HG03045 (cell line): ENCODE measurements around the gene ARHGAP21.
"Not testable (repeated sequence)": the region's sequence is repeated elsewhere in the genome, so short reads cannot be mapped to it uniquely, and the experiment has no call there.

Experiments used
- ATAC-seq: cut with Tn5 transposase; IDR thresholded peaks from one replicate; pipeline ENCODE4 v1.9.1; 2021; ENCODE audit warnings: mild to moderate bottlenecking, moderate library complexity; ENCODE audit not compliant: unreplicated experiment

Gene ARHGAP21

DNA sequence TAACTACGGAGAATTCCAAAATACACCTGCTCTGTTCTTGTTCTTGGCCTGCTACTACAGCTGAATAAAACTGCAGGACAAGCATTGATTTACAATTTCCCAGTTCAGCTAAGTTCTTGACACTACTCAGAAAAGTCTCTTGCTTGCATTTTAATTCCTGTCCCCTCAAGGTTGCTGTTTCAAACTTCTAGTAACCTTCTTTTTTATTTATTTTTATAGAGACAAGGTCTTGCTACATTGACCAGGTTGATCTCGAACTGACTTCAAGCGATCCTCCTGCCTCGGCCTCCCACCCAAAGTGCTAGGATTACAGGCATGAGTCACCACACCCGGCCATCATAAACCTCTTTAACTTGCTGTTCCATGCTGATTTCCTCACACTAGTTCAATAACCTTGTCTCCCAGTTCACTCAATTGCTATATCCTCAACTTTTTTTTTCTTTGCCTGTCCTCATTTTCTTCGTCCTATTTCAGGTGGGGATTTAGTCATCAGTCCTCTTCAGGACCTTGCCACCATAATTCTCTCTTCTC, 79.9 kb downstream of the ARHGAP21 start:
- ATAC-seq, result no peak

DNA sequence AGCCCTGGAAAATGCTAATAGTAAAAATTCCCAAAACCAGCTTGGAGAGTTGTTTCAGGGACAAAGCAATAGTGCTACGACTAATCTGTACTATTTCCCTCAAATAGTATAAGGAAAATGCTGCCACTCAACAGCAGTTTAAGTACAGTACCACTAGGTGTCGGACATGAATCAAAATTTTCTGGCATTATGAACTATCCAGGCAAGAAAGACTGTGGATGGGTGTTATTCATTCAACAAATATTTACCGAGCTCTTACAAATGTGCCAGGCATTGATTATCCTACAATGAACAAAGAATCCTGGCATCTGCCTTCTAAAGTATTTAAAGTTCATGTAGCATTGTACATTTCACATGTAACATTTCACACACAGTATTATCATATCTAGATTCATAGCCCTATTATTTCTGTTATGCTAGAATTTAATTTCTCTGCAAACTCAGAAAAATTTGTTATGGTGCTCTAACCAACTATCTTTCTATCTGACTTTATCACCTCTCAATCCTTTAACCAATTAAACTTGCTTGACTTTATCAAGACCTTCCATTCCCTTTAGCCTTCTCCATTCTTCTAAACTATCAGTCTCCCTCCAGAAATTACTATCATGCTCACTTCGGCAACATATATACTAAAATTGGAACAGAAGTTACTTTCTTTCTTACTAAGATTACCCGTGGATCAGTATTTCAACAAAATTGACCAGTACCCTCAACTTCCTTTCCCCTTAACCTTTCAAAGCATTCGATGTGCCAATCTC, 80.6 kb downstream of the ARHGAP21 start:
- ATAC-seq, result peak; percentile 75

DNA sequence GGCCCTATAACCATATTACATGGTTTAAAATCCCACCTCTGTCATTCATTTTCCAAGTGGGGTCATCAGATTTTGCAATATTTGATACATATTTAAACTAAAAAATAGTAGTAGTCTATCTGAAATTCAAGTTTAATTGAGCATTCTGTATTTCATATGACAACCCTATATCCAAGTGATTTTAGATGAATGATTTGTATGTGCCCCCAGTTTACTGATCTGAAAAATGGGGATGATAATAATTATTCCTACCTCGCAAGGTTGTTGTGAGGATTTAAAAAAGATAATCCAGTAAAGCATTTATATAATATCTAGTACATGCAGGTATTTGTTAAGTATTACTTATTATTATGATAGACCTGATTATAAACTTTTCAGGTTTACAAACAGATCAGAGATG, 84.6 kb downstream of the ARHGAP21 start:
- ATAC-seq, result no peak

GRCh38 chr10:24625778-24626177, 97.9 kb downstream of the ARHGAP21 start:
- ATAC-seq, result no peak

- ATAC-seq, result no peak
Measured at GRCh38 chr10:24623383-24623782, 100.3 kb downstream of the ARHGAP21 start.

DNA sequence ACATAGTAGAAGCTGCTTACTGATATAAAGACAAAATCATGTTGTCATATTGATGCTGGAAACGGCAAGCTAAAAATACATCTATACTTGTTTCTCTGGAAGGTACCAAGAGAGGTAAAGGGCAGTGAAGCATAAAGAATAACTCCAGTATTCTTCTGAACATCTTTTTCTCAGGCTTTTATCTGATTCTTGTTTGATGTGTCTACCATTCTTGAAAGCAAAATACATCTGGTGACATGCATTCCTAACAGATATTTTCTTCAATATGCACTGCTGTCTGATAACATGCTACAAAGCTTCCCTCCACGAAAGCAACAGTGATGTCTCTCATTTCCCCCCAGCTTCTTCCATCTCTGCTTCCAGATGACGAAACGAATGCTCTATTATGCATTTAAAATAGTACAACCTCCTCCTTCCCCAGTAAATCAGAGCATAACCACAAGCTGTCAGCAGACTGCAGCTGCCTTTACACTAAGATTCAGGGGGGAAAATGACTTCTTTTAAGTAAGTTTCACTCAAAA, 100.8 kb downstream of the ARHGAP21 start:
- no peak for ATAC-seq

- ATAC-seq, result not testable (repeated sequence)
Measured at GRCh38 chr10:24621035-24621795, 102.5 kb downstream of the ARHGAP21 start.

GRCh38 chr10:24619994-24620310, 103.7 kb downstream of the ARHGAP21 start:
- ATAC-seq, result not testable (repeated sequence)

- ATAC-seq, result not testable (repeated sequence)
Measured at GRCh38 chr10:24619291-24619993, 104.2 kb downstream of the ARHGAP21 start.

GRCh38 chr10:24618401-24618800, 105.3 kb downstream of the ARHGAP21 start:
- ATAC-seq, result no peak

GRCh38 chr10:24617771-24618396, 105.8 kb downstream of the ARHGAP21 start:
- no peak for ATAC-seq

DNA sequence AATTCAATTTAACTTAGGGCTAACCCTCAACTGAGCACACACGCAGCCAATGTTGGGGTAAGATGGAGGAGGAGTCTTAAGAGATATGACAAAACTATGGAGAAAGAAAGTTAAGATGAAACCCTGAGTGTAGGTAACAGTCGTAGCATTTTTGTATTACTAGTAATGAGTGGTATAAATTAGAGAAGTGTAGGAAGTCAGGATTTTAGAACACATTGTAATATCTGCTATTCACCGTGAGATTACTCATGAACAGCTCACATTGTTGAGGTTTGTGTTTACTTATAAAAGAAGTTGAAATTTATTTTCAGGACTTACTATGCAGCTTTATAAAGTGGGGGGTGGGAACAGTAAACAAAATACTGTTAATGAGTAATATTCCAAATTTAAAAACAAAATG, 107.2 kb downstream of the ARHGAP21 start:
- ATAC-seq, result no peak

- no peak for ATAC-seq
Measured at GRCh38 chr10:24606021-24606420, 117.7 kb downstream of the ARHGAP21 start.

GRCh38 chr10:24605141-24605540, 118.5 kb downstream of the ARHGAP21 start:
- ATAC-seq, result no peak

DNA sequence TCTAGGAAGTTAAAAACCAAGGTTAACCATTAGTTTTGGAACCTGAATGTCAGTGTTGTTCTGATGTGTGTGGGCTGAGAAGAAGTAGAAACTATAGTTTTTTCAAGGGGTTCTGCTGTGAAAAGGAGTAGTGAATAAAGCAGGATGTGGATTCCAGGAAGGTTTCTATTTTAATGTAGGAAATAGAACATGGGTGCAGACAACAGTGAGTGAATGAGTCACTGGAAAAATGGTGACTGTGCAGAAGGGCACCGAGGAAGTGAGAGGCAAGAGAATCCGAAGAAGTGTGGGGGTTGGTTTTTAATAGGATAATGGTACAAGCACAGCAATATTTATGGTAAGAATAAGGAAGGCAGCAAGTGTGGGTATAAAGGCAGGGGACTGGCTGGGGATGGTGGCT, 120.4 kb downstream of the ARHGAP21 start:
- ATAC-seq, result no peak

- no peak for ATAC-seq
Measured at GRCh38 chr10:24597961-24598360, 125.7 kb downstream of the ARHGAP21 start.

DNA sequence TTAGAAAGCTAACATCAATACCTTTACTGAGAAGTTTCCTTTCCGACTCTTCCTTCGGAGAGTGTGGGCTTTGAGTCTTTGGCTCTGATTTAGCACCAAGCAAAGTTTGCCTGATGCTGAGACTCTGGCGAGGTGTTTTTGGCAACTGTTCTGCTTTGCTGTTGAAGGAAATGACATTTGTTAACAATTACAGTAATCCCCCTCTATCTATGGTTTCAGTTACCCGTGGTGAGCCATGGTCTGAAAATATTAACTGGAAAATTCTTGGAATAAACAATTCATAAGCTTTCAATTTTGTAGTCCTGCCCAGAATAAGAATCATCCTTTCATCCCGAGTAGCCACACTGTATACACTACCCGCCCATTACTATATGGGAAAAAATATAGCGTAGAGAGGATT, 126.3 kb downstream of the ARHGAP21 start:
- no peak for ATAC-seq

DNA sequence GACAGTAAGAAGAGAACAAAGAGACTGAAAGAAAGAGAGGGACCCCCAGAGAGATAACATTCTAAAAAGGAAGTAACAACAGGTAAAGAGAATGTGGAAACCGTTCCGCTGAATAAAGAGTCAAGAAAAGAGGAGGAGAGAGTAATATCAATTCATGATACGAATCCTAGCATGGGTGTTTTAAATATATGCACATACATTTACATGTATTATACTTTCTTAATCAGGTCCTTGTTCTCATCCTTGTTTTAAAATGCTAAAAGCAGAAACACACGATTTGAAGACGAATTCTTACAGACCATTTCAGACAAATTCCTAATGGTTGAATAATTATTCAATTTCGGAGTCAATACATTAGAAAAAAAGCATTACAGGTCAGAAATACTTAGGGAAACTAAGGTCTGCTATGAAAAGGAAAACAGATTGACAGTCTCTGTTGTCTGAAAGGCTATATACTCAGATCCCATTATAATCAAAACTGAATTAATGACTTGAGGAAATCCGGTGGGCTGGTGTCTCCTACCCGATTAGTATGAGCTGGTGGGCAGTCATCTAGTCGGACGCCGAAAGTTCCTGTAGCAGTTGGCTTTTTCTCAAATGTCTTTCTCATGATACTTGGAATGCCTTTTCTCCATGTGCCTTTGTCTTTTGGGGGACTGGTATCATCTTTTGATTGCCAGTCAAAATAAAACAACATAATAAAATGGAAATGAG, 127.3 kb downstream of the ARHGAP21 start:
- no peak for ATAC-seq

- ATAC-seq, result no peak
Measured at GRCh38 chr10:24590697-24591457, 132.8 kb downstream of the ARHGAP21 start.
